SU-DHL-6 (cell line): ENCODE data around the gene ZNF512B.

Source experiments
- H2AFZ ChIP-seq: fragments of 200-600 bp; sonication (generic); 2 replicates; pipeline ENCODE4 v1.6.1; 2014; ENCODE audit warnings: low read depth, mild to moderate bottlenecking, moderate library complexity, mixed read lengths, antibody characterized with exemption, low read length; ENCODE audit not compliant: severe bottlenecking
- H3F3A ChIP-seq: fragments of 200-600 bp; shearing (Covaris generic); 2 replicates; pipeline ENCODE4 v1.6.0; 2016; ENCODE audit warnings: antibody characterized with exemption, mild to moderate bottlenecking; ENCODE audit not compliant: insufficient read depth
- H3K27ac ChIP-seq: fragments of 200-600 bp; sonication (generic); 2 replicates; pipeline ENCODE4 v1.5.1; 2016; ENCODE audit warnings: low read depth, mild to moderate bottlenecking, low read length, moderate library complexity, mixed read lengths
- H3K27me3 ChIP-seq: fragments of 200-600 bp; sonication (generic), shearing (Covaris generic); 2 replicates; pipeline ENCODE4 v1.6.0; 2014; ENCODE audit warnings: mild to moderate bottlenecking, low read length
- H3K36me3 ChIP-seq: fragments of 200-600 bp; sonication (generic); 2 replicates; pipeline ENCODE4 v1.6.1; 2014; ENCODE audit warnings: mild to moderate bottlenecking, low read length, mixed read lengths
- H3K4me2 ChIP-seq: fragments of 300-600, 200-600 bp; shearing (Covaris generic), sonication (generic); 2 replicates; pipeline ENCODE4 v1.6.0; 2014; ENCODE audit warnings: low read length, low read depth, mild to moderate bottlenecking; ENCODE audit not compliant: poor library complexity, severe bottlenecking
- H3K4me3 ChIP-seq: fragments of 200-600 bp; sonication (generic); 2 replicates; pipeline ENCODE4 v1.5.1; 2014; ENCODE audit warnings: antibody characterized with exemption, low read length, mild to moderate bottlenecking, mixed read lengths; ENCODE audit not compliant: insufficient read depth, poor library complexity, severe bottlenecking
- H3K79me2 ChIP-seq: fragments of 200-600 bp; sonication (generic); 2 replicates; pipeline ENCODE4 v1.6.1; 2014; ENCODE audit warnings: mild to moderate bottlenecking, low read length, moderate library complexity; ENCODE audit not compliant: insufficient read depth
- H3K9ac ChIP-seq: fragments of 200-600 bp; sonication (generic); 2 replicates; pipeline ENCODE4 v1.7.0; 2014; ENCODE audit warnings: mild to moderate bottlenecking, low read length
- H3K9me2 ChIP-seq: fragments of 200-600 bp; sonication (generic); replicated peaks from 2 replicates; pipeline ENCODE4 v1.6.1; 2014; ENCODE audit warnings: low read length; ENCODE audit not compliant: insufficient read depth
- H3K9me3 ChIP-seq: fragments of 200-600 bp; sonication (generic); 2 replicates; pipeline ENCODE4 v1.6.1; 2014; ENCODE audit warnings: low read length, mixed read lengths; ENCODE audit not compliant: insufficient read depth
- H4K20me1 ChIP-seq: fragments of 200-600 bp; sonication (generic); 2 replicates; pipeline ENCODE4 v1.6.1; 2014; ENCODE audit warnings: low read depth, mild to moderate bottlenecking, antibody characterized with exemption, low read length, moderate library complexity, mixed read lengths
- EZH2phosphoT487 ChIP-seq: fragments of 200-600 bp; sonication (generic), shearing (Covaris generic); conservative IDR thresholded peaks from 2 replicates; pipeline ENCODE4 v1.6.1; 2018; ENCODE audit warnings: mild to moderate bottlenecking, antibody characterized with exemption, low read length, moderate library complexity, mixed read lengths
- TF ChIP-seq, protein P1 (sequence below): fragments of 200-600 bp; sonication (generic); IDR thresholded peaks from one replicate; pipeline ENCODE4 v1.5.1; 2017; ENCODE audit warnings: antibody characterized with exemption, mild to moderate bottlenecking, low read length, moderate library complexity; ENCODE audit not compliant: insufficient read depth, poor library complexity, severe bottlenecking

ZNF512B gene

DNA sequence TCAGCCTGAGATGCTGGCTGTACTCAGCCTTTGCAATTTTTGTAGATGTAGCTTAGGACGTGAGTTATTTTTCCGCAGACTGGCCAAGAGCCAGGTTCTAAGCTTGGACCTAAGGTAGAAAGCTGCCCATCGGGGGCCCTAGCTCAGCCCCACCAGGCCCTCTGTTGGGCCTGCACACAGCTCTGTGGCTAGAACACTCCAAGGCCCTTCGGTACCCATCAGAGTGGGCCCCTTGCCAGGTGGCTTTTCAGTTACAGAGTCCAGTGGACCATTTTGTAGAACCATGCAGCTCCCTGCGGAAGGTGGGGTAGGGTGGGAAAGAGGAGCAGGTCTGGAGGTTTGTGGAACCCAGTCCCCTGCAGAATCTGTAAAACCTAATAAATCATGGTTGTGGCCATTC lies 36.1 kb downstream of the ZNF512B start:
- no peaks in the 10 kb centered on the region for H3K9me3 ChIP-seq
- no peaks in the 10 kb centered on the region for H3K27me3 ChIP-seq
- H3K4me2 ChIP-seq = no peak overlapping the region
- no peaks in the 10 kb centered on the region for H3K36me3 ChIP-seq
- H3K9ac ChIP-seq = no peak overlapping the region
- H4K20me1 ChIP-seq = no peaks in the 10 kb centered on the region
- no peak overlapping the region for H3K27ac ChIP-seq
- no peak overlapping the region for H2AFZ ChIP-seq
- H3K9me2 ChIP-seq = no peaks in the 10 kb centered on the region
- no peaks in the 10 kb centered on the region; the same call in 1 of the 2 replicates for H3F3A ChIP-seq
- no peaks in the 10 kb centered on the region for H3K79me2 ChIP-seq
- H3K4me3 ChIP-seq = no peak overlapping the region
- no peak for TF ChIP-seq EZH2phosphoT487
- TF ChIP-seq, protein P1, sequence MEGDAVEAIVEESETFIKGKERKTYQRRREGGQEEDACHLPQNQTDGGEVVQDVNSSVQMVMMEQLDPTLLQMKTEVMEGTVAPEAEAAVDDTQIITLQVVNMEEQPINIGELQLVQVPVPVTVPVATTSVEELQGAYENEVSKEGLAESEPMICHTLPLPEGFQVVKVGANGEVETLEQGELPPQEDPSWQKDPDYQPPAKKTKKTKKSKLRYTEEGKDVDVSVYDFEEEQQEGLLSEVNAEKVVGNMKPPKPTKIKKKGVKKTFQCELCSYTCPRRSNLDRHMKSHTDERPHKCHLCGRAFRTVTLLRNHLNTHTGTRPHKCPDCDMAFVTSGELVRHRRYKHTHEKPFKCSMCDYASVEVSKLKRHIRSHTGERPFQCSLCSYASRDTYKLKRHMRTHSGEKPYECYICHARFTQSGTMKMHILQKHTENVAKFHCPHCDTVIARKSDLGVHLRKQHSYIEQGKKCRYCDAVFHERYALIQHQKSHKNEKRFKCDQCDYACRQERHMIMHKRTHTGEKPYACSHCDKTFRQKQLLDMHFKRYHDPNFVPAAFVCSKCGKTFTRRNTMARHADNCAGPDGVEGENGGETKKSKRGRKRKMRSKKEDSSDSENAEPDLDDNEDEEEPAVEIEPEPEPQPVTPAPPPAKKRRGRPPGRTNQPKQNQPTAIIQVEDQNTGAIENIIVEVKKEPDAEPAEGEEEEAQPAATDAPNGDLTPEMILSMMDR = no peak

DNA sequence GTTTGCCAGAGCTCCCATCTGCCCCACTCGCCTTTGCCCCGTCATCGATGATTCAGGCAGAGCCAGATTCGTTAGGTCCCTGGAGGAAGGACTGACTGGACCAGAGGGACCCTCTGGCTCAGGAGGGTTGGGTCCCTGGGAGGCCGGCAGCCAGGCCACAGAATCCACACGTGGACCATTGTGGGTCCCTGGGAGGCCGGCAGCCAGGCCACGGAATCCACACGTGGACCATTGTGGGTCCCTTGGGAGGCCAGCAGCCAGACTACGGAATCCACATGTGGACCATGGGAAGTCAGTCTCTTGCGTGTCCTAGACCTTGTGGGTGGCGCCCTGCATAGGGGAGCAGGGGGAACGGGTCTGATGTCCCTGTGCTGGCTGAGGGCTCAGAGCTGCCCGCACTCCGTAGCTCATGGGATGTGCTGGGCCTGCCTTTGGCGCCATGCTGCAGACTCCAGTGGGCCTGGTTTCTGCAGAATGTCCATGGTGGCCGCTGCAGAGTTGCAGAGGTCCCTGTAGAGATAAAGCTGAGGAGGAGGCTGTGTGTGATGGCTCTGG lies 37.0 kb downstream of the ZNF512B start:
- Histone ChIP-seq H2AFZ (no peak overlapping the region), H3K27me3 (no peaks in the 10 kb centered on the region), H3K79me2 (no peaks in the 10 kb centered on the region), H3K4me2 (no peak overlapping the region), H3F3A (no peaks in the 10 kb centered on the region; the same call in 1 of the 2 replicates), H3K27ac (no peak overlapping the region), H3K4me3 (no peak overlapping the region), H3K9me2 (no peaks in the 10 kb centered on the region), H3K36me3 (no peaks in the 10 kb centered on the region), H3K9me3 (no peaks in the 10 kb centered on the region), H3K9ac (no peak overlapping the region), H4K20me1 (no peaks in the 10 kb centered on the region)
- no peak for TF ChIP-seq EZH2phosphoT487
- TF ChIP-seq, protein P1 = no peak

GRCh38 chr20:63931735-63932134 lies 38.0 kb downstream of the ZNF512B start:
- Histone ChIP-seq H2AFZ (no peak overlapping the region), H3K9ac (no peak overlapping the region), H3F3A (no peaks in the 10 kb centered on the region), H3K36me3 (no peaks in the 10 kb centered on the region), H3K27me3 (no peaks in the 10 kb centered on the region), H3K4me2 (no peak overlapping the region), H3K4me3 (no peak overlapping the region), H3K79me2 (0 out of 2 replicates have a peak, but pooled peaks cover 4% of the 10 kb centered on the region), H3K9me2 (no peaks in the 10 kb centered on the region), H4K20me1 (no peaks in the 10 kb centered on the region), H3K27ac (no peak overlapping the region), H3K9me3 (no peaks in the 10 kb centered on the region)
- TF ChIP-seq, protein P1 = no peak
- TF ChIP-seq EZH2phosphoT487 = no peak
